K562 (cell line): ENCODE measurements around the gene CHRNB4. TPM values are rescaled to one million over a fixed set of nuclear protein-coding genes. Genes with fewer than 3 reads are reported as not detected.

Experiments
- ATAC-seq: fragments of 200-7000 bp; cut with Tn5 transposase; 3 replicates; pipeline ENCODE4 v1.9.1; 2020; ENCODE audit warnings: moderate library complexity
- BruUV-seq: library from RNA; stranded (reverse); fragments of 400-500 nt; replicated peaks from 2 replicates; lab custom pipeline; 2021; lab: Mats Ljungman, UMichigan
- CTCF ChIA-PET: fragments of 300-600 bp; formaldehyde crosslinking; extraction: SDS; loops from one replicate; lab custom pipeline; 2021; ENCODE audit warnings: low intra/inter-chr PET ratio; lab: Yijun Ruan, JAX
- POLR2A ChIA-PET: fragments of 300-600, 350-650 bp; sonication (Branson Sonifier 250); formaldehyde crosslinking; extraction: SDS; loops from one replicate; lab custom pipeline; 2021; ENCODE audit warnings: antibody characterized with exemption, inconsistent platforms; lab: Yijun Ruan, JAX
- DNase-seq, 4 experiments: peaks; one replicate each; pipeline versions ENCODE4 v3.0.0 to v3.0.0-alpha.2; 2011 to 2018; ENCODE audit warnings: low spot score in 3 of 4, mixed read lengths in 3 of 4; ENCODE audit errors: extremely low read depth in 1 of 4
- FAIRE-seq: peaks from 2 replicates; lab custom pipeline; 2011; peaks lifted over from hg19 to GRCh38; lab: Jason Lieb, UNC
- H2AFZ ChIP-seq: 2 replicates; pipeline ENCODE4 v1.6.0; 2011; ENCODE audit warnings: low read depth, low read length, control low read depth, inconsistent platforms
- H3K27ac ChIP-seq: fragments of 200-600 bp; 3 replicates; pipeline ENCODE4 v1.8.0; 2011; ENCODE audit warnings: low read depth, mild to moderate bottlenecking, control low read depth, inconsistent platforms, low read length, moderate library complexity, mixed read lengths; ENCODE audit errors: extremely low read depth
- H3K27me3 ChIP-seq, 2 experiments: fragments of 300-600 bp in 1 of 2; 2 replicates in 1 of 2; 3 replicates in 1 of 2; pipeline versions ENCODE4 v1.6.0 to v1.8.0; 2011; ENCODE audit warnings: inconsistent platforms in 2 of 2, low read length in 2 of 2, mild to moderate bottlenecking in 1 of 2, mixed read lengths in 1 of 2, moderate library complexity in 1 of 2; ENCODE audit not compliant: control insufficient read depth in 2 of 2, insufficient read depth in 2 of 2
- H3K36me3 ChIP-seq: fragments of 300-600 bp; 3 replicates; pipeline ENCODE4 v1.8.0; 2011; ENCODE audit warnings: mild to moderate bottlenecking, low read length, inconsistent platforms; ENCODE audit not compliant: control insufficient read depth, insufficient read depth
- H3K4me1 ChIP-seq, 2 experiments: fragments of 200-600 bp in 1 of 2; replicated peaks in 1 of 2; 2 replicates in 1 of 2; 3 replicates in 1 of 2; pipeline versions ENCODE4 v1.5.1 to v1.8.0; 2011; ENCODE audit warnings: inconsistent platforms in 2 of 2, low read length in 2 of 2, mild to moderate bottlenecking in 1 of 2, mixed read lengths in 1 of 2, moderate library complexity in 1 of 2; ENCODE audit not compliant: control insufficient read depth in 2 of 2, insufficient read depth in 2 of 2
- H3K4me2 ChIP-seq: 2 replicates; pipeline ENCODE4 v1.6.1; 2011; ENCODE audit warnings: low read length, control low read depth, inconsistent platforms, mixed read lengths; ENCODE audit not compliant: insufficient read depth
- H3K4me3 ChIP-seq: fragments of 200-600 bp; sonication (generic), shearing (Covaris generic); 2 replicates; pipeline ENCODE4 v1.5.1; 2016; ENCODE audit warnings: control low read depth, inconsistent platforms
- H3K79me2 ChIP-seq: fragments of 200-600 bp; 3 replicates; pipeline ENCODE4 v1.8.0; 2011; ENCODE audit warnings: low read length, inconsistent platforms; ENCODE audit not compliant: control insufficient read depth, insufficient read depth
- H3K9ac ChIP-seq, 2 experiments: 2 replicates each; pipeline versions ENCODE4 v1.6.0 to v1.6.1; 2011; ENCODE audit warnings: low read depth in 2 of 2, low read length in 2 of 2, control low read depth in 1 of 2, inconsistent platforms in 1 of 2, mild to moderate bottlenecking in 1 of 2, mixed read lengths in 1 of 2; ENCODE audit not compliant: insufficient read depth in 1 of 2
- H3K9me1 ChIP-seq: one replicate; pipeline ENCODE4 v1.6.0; 2011; ENCODE audit warnings: inconsistent platforms, mild to moderate bottlenecking, low read length, moderate library complexity; ENCODE audit not compliant: control insufficient read depth, insufficient read depth
- H3K9me3 ChIP-seq: replicated peaks from 2 replicates; pipeline ENCODE4 v1.5.1; 2011; ENCODE audit warnings: low read depth, low read length, inconsistent platforms; ENCODE audit not compliant: control insufficient read depth, insufficient read depth
- H4K20me1 ChIP-seq: replicated peaks from 2 replicates; pipeline ENCODE4 v1.6.1; 2011; ENCODE audit warnings: low read length, inconsistent platforms, mixed read lengths; ENCODE audit not compliant: control insufficient read depth, insufficient read depth
- ETV1 ChIP-seq: fragments of 450-650 bp; conservative IDR thresholded peaks from 2 replicates; pipeline ENCODE4 v1.6.1; 2016; ENCODE audit warnings: missing genetic modification characterization, control low read depth, low read depth, missing compliant biosample characterization
- FIP1L1 ChIP-seq: fragments of 200-400 bp; formaldehyde crosslinking; IDR thresholded peaks from 2 replicates; pipeline ENCODE4 v1.6.1; 2018; ENCODE audit warnings: mild to moderate bottlenecking, low read depth, low read length; ENCODE audit not compliant: poor library complexity, severe bottlenecking
- GTF2E2 ChIP-seq: fragments of 200-800 bp; sonication (Bioruptor generic); IDR thresholded peaks from 2 replicates; pipeline ENCODE4 v1.6.1; 2016; ENCODE audit warnings: missing genetic modification characterization, missing compliant biosample characterization
- PHF8 ChIP-seq: fragments of 200-600 bp; sonication (generic); IDR thresholded peaks from 2 replicates; pipeline ENCODE4 v1.6.1; 2012; ENCODE audit warnings: mixed run types, mild to moderate bottlenecking, inconsistent platforms, low read length, moderate library complexity, borderline replicate concordance
- RBM14 ChIP-seq: fragments of 200-400 bp; formaldehyde crosslinking; IDR thresholded peaks from 2 replicates; pipeline ENCODE4 v1.6.1; 2018; ENCODE audit warnings: low read depth, mild to moderate bottlenecking, low read length, moderate library complexity, borderline replicate concordance; ENCODE audit not compliant: insufficient read depth
- RBM34 ChIP-seq: fragments of 200-400 bp; formaldehyde crosslinking; IDR thresholded peaks from 2 replicates; pipeline ENCODE4 v1.6.1; 2018; ENCODE audit warnings: low read length, borderline replicate concordance; ENCODE audit not compliant: insufficient read depth
- RUNX1 ChIP-seq: sonication (generic); IDR thresholded peaks from 2 replicates; pipeline ENCODE4 v1.6.1; 2016; ENCODE audit warnings: antibody characterized with exemption, low read depth
- TBL1XR1 ChIP-seq, 2 experiments: IDR thresholded peaks; 2 replicates each; pipeline ENCODE4 v1.6.1; 2012; ENCODE audit warnings: improper control_type of control experiment in 2 of 2, low read length in 2 of 2, mild to moderate bottlenecking in 1 of 2
- TBP ChIP-seq: optimal IDR thresholded peaks from 2 replicates; pipeline ENCODE3; 2011; ENCODE audit warnings: low read depth, low read length, improper control_type of control experiment
- TRIM25 ChIP-seq: fragments of 450-650 bp; IDR thresholded peaks from 2 replicates; pipeline ENCODE4 v1.7.0; 2016; ENCODE audit warnings: borderline replicate concordance
- ZBTB7A ChIP-seq: IDR thresholded peaks from 2 replicates; pipeline ENCODE4 v1.6.1; 2011; ENCODE audit warnings: low read depth, mild to moderate bottlenecking, low read length, moderate library complexity, borderline replicate concordance; ENCODE audit not compliant: control insufficient read depth
- ZFP36 ChIP-seq: fragments of 150-350 bp; IDR thresholded peaks from 2 replicates; pipeline ENCODE4 v1.6.1; 2018; ENCODE audit warnings: low read length, low read depth; ENCODE audit not compliant: partially characterized antibody
- ZFX ChIP-seq: sonication (generic); formaldehyde crosslinking; IDR thresholded peaks from 2 replicates; pipeline ENCODE4 v1.8.0; 2022; ENCODE audit warnings: mild to moderate bottlenecking, missing genetic modification reagents, moderate library complexity
- ZNF398 ChIP-seq: fragments of 250-450 bp; sonication (Bioruptor Pico); IDR thresholded peaks from 2 replicates; pipeline ENCODE4 v1.8.0; 2021; ENCODE audit warnings: moderate library complexity, mild to moderate bottlenecking, inconsistent platforms
- ZNF41 ChIP-seq: fragments of 250-450 bp; sonication (Bioruptor Pico); conservative IDR thresholded peaks from 2 replicates; pipeline ENCODE4 v1.4.0; 2020; ENCODE audit warnings: mild to moderate bottlenecking
- ZNF551 ChIP-seq: fragments of 250-450 bp; sonication (Bioruptor Pico); IDR thresholded peaks from 2 replicates; pipeline ENCODE4 v1.5.0; 2021; ENCODE audit warnings: mild to moderate bottlenecking, moderate library complexity
- ZNF668 ChIP-seq: fragments of 250-450 bp; sonication (Bioruptor Pico); IDR thresholded peaks from 2 replicates; pipeline ENCODE4 v1.8.0; 2022; ENCODE audit warnings: mild to moderate bottlenecking, inconsistent platforms
- ZNF696 ChIP-seq: fragments of 250-450 bp; sonication (Bioruptor Pico); conservative IDR thresholded peaks from 2 replicates; pipeline ENCODE4 v1.4.0; 2020; ENCODE audit warnings: mild to moderate bottlenecking, moderate library complexity
- WGBS: fragments of 100-300 bp; shearing (Covaris generic); methylation state at CpG from one replicate; pipeline ENCODE4 v1.1.6; 2016; ENCODE audit warnings: low coverage, mixed read lengths; ENCODE audit not compliant: insufficient coverage; ENCODE audit errors: missing lambda C conversion rate; 5-methylcytosine and 5-hydroxymethylcytosine counted together
- in situ Hi-C: fragments of 300-500 bp; cut with MboI; formaldehyde crosslinking; loops from 4 replicates; pipeline ENCODE4 v1.15.0; 2018; ENCODE audit warnings: inconsistent platforms, mixed read lengths
- intact Hi-C: fragments of 100-400 bp; cut with micrococcal nuclease; formaldehyde crosslinking; loops from 2 replicates; pipeline ENCODE4 v1.14.2; 2022
- polyA plus RNA-seq, 8 experiments: library from polyadenylated mRNA; depleted of rRNA in 4 of 8; stranded (reverse) in 5 of 8; unstranded in 3 of 8; fragments of >200 nt; fragmentation: Nextera tagmentation in 2 of 8; fragmentation: Illumina TruSeq in 1 of 8; extraction: Ambion mirVana in 2 of 8; extraction: Trizol in 1 of 8; gene quantifications; 2 replicates each; pipeline versions ENCODE4 v1.2.1 to v1.2.3, GENCODE V29; 2011 to 2014; ENCODE audit warnings: inconsistent platforms in 1 of 8, missing spikeins in 1 of 8
- total RNA-seq, 7 experiments: library from RNA; depleted of rRNA in 6 of 7; stranded (reverse); fragments of >200 nt in 6 of 7; fragmentation: Illumina TruSeq in 2 of 7; extraction: Trizol in 2 of 7; gene quantifications; 2 replicates each; pipeline versions ENCODE4 v1.2.1 to v1.2.3, GENCODE V29; 2011 to 2021; ENCODE audit warnings: low replicate concordance in 1 of 7

CHRNB4 gene
- total and polyA plus RNA-seq, 9 of the 15 experiments (the other 6 are each of a cell fraction or from before 2014, with no cell fraction given): 0.08 to 0.18 TPM; not detected in 7

- ChIA-PET POLR2A (interaction anchor here (0.7 to 1.1 kb wide), 2 partner anchors 12 to 35 kb away, joined by 3 read pairs; no protein-coding TSS in a partner anchor), CTCF (no interaction called here)
- Histone ChIP-seq H3K27ac (no peak overlapping the region), H3K4me1 (no peaks in the 10 kb centered on the region), H2AFZ (no peak overlapping the region), H3K9me3 (no peaks in the 10 kb centered on the region), H3K9ac (no peak overlapping the region), H3K36me3 (no peaks in the 10 kb centered on the region), H3K4me2 (no peak overlapping the region), H3K9me1 (no peaks in the 10 kb centered on the region), H3K27me3 (peaks cover 46 to 73% of the 10 kb centered on the region in 2 experiments), H3K79me2 (no peaks in the 10 kb centered on the region), H4K20me1 (peaks cover 5% of the 10 kb centered on the region; the same call in 1 of the 2 replicates), H3K4me3 (no peak overlapping the region)
- intact Hi-C loops: no loop called here
- 2% methylated on average over 6 of the region's 6 CpGs for WGBS
- no TSS peak for BruUV-seq
- TF ChIP-seq ZFX: no peak
- TF ChIP-seq ZNF551: no peak
- no peak for TF ChIP-seq ZNF696 (CRISPR knock-in tag)
- no peak for TF ChIP-seq ZNF398 (CRISPR knock-in tag)
- TF ChIP-seq ETV1: no peak
- no peak for TF ChIP-seq ZFP36
- TF ChIP-seq RBM34: no peak
- TF ChIP-seq ZNF41 (CRISPR knock-in tag): no peak
- TF ChIP-seq ZNF668: no peak
- no peak for TF ChIP-seq RUNX1
- no peak for TF ChIP-seq TRIM25
- TF ChIP-seq FIP1L1: no peak
- no peak for TF ChIP-seq PHF8
- TF ChIP-seq ZBTB7A: no peak
- no peak for TF ChIP-seq TBP
- no peak for TF ChIP-seq TBL1XR1 (IDR thresholded peaks at IDR 0.05; ENCODE audit: low read length in 2 of 2)
- no peak for TF ChIP-seq RBM14
- no peak for TF ChIP-seq GTF2E2 (tag)
- in situ Hi-C loops: no loop called here
- FAIRE-seq (no peak), DNase-seq (no peak), ATAC-seq (no peak)
Observed at GRCh38 chr15:78626381-78626995, 14.5 kb downstream of the CHRNB4 start.
